ENCODE measurements around the gene ATP8B2.
A peak's percentile ranks its signal among the peaks of the same experiment; 100 is the strongest.

Gene ATP8B2

DNA sequence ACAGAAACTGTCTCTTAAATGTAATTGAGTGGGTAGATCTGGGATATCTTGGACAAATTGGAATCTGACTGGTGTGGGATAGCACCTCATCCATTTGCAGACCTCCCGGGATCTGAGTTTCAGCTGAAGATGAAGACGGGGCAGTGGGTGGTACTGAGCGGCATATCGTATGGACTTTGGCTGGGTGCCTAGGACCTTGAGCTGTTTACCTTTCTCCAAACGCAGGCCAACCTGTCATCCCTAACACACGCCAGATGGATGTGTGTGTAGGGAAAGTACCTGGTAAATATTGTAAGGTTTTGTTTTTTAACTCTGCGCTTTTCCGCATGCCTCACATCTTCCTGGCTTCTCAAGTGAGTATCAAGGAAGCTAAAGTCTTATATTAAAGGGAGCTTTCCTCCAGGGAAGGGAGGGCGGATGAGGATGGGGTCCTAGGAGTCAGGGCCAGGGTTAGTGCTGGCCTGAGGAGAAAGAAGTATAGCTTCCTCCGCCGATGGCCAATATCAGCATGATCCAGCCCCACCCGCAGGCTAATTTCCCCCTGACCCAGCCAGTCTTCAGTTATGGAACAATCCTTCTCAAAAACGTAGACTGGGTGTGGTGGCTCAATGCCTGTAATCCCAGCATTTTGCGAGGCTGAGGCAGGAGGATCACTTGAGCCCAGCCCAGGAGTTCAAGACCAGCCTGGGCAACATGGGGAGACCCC lies 26.2 kb downstream of the ATP8B2 start (continued):
- TF ChIP-seq, protein P1, sequence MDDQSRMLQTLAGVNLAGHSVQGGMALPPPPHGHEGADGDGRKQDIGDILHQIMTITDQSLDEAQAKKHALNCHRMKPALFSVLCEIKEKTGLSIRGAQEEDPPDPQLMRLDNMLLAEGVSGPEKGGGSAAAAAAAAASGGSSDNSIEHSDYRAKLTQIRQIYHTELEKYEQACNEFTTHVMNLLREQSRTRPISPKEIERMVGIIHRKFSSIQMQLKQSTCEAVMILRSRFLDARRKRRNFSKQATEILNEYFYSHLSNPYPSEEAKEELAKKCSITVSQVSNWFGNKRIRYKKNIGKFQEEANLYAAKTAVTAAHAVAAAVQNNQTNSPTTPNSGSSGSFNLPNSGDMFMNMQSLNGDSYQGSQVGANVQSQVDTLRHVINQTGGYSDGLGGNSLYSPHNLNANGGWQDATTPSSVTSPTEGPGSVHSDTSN (CRISPR knock-in tag; IDR thresholded peaks at IDR 0.05) = no peak
- no peak for TF ChIP-seq ZNF473 (tag by site-specific recombination; IDR thresholded peaks at IDR 0.05)
- TF ChIP-seq, protein P2, sequence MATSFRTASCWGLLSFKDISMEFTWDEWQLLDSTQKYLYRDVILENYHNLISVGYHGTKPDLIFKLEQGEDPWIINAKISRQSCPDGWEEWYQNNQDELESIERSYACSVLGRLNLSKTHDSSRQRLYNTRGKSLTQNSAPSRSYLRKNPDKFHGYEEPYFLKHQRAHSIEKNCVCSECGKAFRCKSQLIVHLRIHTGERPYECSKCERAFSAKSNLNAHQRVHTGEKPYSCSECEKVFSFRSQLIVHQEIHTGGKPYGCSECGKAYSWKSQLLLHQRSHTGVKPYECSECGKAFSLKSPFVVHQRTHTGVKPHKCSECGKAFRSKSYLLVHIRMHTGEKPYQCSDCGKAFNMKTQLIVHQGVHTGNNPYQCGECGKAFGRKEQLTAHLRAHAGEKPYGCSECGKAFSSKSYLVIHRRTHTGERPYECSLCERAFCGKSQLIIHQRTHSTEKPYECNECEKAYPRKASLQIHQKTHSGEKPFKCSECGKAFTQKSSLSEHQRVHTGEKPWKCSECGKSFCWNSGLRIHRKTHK (tag by site-specific recombination; IDR thresholded peaks at IDR 0.05) = no peak
- no peak for TF ChIP-seq ZNF2 (tag by site-specific recombination; IDR thresholded peaks at IDR 0.05)
- TF ChIP-seq, protein P3, sequence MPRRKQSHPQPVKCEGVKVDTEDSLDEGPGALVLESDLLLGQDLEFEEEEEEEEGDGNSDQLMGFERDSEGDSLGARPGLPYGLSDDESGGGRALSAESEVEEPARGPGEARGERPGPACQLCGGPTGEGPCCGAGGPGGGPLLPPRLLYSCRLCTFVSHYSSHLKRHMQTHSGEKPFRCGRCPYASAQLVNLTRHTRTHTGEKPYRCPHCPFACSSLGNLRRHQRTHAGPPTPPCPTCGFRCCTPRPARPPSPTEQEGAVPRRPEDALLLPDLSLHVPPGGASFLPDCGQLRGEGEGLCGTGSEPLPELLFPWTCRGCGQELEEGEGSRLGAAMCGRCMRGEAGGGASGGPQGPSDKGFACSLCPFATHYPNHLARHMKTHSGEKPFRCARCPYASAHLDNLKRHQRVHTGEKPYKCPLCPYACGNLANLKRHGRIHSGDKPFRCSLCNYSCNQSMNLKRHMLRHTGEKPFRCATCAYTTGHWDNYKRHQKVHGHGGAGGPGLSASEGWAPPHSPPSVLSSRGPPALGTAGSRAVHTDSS (tag by site-specific recombination; IDR thresholded peaks at IDR 0.05) = no peak
- no peak for TF ChIP-seq ZNF785 (tag by site-specific recombination; IDR thresholded peaks at IDR 0.05)
- TF ChIP-seq EGR2 (tag by site-specific recombination; IDR thresholded peaks at IDR 0.05; ENCODE audit: low read depth) = 0 out of 2 replicates have a peak, but pooled peaks have one; percentile 27
- no peak for TF ChIP-seq GLIS2 (tag by site-specific recombination; IDR thresholded peaks at IDR 0.05)
- no peak for TF ChIP-seq TCF7L2 (IDR thresholded peaks at IDR 0.05; ENCODE audit: borderline replicate concordance, low read depth, low read length)
- TF ChIP-seq ZNF223 (tag by site-specific recombination; IDR thresholded peaks at IDR 0.05) = no peak
- TF ChIP-seq GLI4 (tag by site-specific recombination; IDR thresholded peaks at IDR 0.05) = no peak
- no peak for TF ChIP-seq ZNF514 (tag by site-specific recombination; IDR thresholded peaks at IDR 0.05)
- peak; percentile 16 for TF ChIP-seq ZNF335 (tag by site-specific recombination; conservative IDR thresholded peaks at IDR 0.05)
- TF ChIP-seq, protein P4, sequence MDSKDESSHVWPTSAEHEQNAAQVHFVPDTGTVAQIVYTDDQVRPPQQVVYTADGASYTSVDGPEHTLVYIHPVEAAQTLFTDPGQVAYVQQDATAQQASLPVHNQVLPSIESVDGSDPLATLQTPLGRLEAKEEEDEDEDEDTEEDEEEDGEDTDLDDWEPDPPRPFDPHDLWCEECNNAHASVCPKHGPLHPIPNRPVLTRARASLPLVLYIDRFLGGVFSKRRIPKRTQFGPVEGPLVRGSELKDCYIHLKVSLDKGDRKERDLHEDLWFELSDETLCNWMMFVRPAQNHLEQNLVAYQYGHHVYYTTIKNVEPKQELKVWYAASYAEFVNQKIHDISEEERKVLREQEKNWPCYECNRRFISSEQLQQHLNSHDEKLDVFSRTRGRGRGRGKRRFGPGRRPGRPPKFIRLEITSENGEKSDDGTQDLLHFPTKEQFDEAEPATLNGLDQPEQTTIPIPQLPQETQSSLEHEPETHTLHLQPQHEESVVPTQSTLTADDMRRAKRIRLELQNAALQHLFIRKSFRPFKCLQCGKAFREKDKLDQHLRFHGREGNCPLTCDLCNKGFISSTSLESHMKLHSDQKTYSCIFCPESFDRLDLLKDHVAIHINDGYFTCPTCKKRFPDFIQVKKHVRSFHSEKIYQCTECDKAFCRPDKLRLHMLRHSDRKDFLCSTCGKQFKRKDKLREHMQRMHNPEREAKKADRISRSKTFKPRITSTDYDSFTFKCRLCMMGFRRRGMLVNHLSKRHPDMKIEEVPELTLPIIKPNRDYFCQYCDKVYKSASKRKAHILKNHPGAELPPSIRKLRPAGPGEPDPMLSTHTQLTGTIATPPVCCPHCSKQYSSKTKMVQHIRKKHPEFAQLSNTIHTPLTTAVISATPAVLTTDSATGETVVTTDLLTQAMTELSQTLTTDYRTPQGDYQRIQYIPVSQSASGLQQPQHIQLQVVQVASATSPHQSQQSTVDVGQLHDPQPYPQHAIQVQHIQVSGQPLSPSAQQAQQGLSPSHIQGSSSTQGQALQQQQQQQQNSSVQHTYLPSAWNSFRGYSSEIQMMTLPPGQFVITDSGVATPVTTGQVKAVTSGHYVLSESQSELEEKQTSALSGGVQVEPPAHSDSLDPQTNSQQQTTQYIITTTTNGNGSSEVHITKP (tag by site-specific recombination; IDR thresholded peaks at IDR 0.05) = peak; percentile 67
- TF ChIP-seq, protein P5, sequence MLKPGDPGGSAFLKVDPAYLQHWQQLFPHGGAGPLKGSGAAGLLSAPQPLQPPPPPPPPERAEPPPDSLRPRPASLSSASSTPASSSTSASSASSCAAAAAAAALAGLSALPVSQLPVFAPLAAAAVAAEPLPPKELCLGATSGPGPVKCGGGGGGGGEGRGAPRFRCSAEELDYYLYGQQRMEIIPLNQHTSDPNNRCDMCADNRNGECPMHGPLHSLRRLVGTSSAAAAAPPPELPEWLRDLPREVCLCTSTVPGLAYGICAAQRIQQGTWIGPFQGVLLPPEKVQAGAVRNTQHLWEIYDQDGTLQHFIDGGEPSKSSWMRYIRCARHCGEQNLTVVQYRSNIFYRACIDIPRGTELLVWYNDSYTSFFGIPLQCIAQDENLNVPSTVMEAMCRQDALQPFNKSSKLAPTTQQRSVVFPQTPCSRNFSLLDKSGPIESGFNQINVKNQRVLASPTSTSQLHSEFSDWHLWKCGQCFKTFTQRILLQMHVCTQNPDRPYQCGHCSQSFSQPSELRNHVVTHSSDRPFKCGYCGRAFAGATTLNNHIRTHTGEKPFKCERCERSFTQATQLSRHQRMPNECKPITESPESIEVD (tag by site-specific recombination; IDR thresholded peaks at IDR 0.05) = no peak
- TF ChIP-seq KLF1 (tag by site-specific recombination; IDR thresholded peaks at IDR 0.05) = peak; percentile 82
- TF ChIP-seq ZNF248 (tag by site-specific recombination; IDR thresholded peaks at IDR 0.05) = no peak
- TF ChIP-seq ZBTB17 (tag by site-specific recombination; IDR thresholded peaks at IDR 0.05) = peak; percentile 41; the same call in 1 of the 2 replicates
- TF ChIP-seq ZNF623 (tag by site-specific recombination; IDR thresholded peaks at IDR 0.05) = no peak
- TF ChIP-seq ZNF843 (tag by site-specific recombination; IDR thresholded peaks at IDR 0.05) = no peak
- TF ChIP-seq, protein P6, sequence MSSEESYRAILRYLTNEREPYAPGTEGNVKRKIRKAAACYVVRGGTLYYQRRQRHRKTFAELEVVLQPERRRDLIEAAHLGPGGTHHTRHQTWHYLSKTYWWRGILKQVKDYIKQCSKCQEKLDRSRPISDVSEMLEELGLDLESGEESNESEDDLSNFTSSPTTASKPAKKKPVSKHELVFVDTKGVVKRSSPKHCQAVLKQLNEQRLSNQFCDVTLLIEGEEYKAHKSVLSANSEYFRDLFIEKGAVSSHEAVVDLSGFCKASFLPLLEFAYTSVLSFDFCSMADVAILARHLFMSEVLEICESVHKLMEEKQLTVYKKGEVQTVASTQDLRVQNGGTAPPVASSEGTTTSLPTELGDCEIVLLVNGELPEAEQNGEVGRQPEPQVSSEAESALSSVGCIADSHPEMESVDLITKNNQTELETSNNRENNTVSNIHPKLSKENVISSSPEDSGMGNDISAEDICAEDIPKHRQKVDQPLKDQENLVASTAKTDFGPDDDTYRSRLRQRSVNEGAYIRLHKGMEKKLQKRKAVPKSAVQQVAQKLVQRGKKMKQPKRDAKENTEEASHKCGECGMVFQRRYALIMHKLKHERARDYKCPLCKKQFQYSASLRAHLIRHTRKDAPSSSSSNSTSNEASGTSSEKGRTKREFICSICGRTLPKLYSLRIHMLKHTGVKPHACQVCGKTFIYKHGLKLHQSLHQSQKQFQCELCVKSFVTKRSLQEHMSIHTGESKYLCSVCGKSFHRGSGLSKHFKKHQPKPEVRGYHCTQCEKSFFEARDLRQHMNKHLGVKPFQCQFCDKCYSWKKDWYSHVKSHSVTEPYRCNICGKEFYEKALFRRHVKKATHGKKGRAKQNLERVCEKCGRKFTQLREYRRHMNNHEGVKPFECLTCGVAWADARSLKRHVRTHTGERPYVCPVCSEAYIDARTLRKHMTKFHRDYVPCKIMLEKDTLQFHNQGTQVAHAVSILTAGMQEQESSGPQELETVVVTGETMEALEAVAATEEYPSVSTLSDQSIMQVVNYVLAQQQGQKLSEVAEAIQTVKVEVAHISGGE (tag by site-specific recombination; conservative IDR thresholded peaks at IDR 0.05; ENCODE audit: low read depth) = no peak
- no peak for TF ChIP-seq SP7 (tag by site-specific recombination; IDR thresholded peaks at IDR 0.05)
- peak; percentile 87 for TF ChIP-seq ZBTB20 (tag by site-specific recombination; IDR thresholded peaks at IDR 0.05)
- no peak for TF ChIP-seq ZBTB7A (tag by site-specific recombination; IDR thresholded peaks at IDR 0.05; ENCODE audit: low read depth)
- TF ChIP-seq ZNF302 (tag by site-specific recombination; IDR thresholded peaks at IDR 0.05; ENCODE audit: low read depth) = no peak
- TF ChIP-seq WT1 (tag by site-specific recombination; IDR thresholded peaks at IDR 0.05) = peak; percentile 31; the same call in 1 of the 2 replicates
- peak; percentile 74 for TF ChIP-seq PRDM1 (tag by site-specific recombination; IDR thresholded peaks at IDR 0.05)
- TF ChIP-seq MEIS1 (CRISPR knock-in tag; IDR thresholded peaks at IDR 0.05; ENCODE audit: borderline replicate concordance) = no peak

Data from HEK293 (cell line).